Activated naive CD8-positive, alpha-beta T cell treated with anti-CD3 and anti-CD28 coated beads, Interleukin-2, amount 50 U/mL, for 24 hours (primary cell): ENCODE results near the gene REPS2.

ENCODE experiments used
- ATAC-seq: fragments of 150-1000 bp; cut with Tn5 transposase; one replicate; pipeline ENCODE4 v1.10.0; 2021
- DNase-seq: peaks from one replicate; pipeline ENCODE4 v3.0.0; 2021
- H3K27ac Mint-ChIP-seq: one replicate; pipeline ENCODE4 v1.8.0; 2021; ENCODE audit warnings: mild to moderate bottlenecking, mixed read lengths
- H3K27me3 Mint-ChIP-seq: one replicate; pipeline ENCODE4 v1.8.0; 2021; ENCODE audit warnings: mixed read lengths
- H3K36me3 Mint-ChIP-seq: one replicate; pipeline ENCODE4 v1.8.0; 2021; ENCODE audit warnings: low read depth, mixed read lengths
- H3K4me1 Mint-ChIP-seq: one replicate; pipeline ENCODE4 v1.8.0; 2021; ENCODE audit warnings: mixed read lengths
- H3K4me3 Mint-ChIP-seq: one replicate; pipeline ENCODE4 v1.8.0; 2021; ENCODE audit warnings: mild to moderate bottlenecking, moderate library complexity, mixed read lengths
- H3K9me3 Mint-ChIP-seq: one replicate; pipeline ENCODE4 v1.8.0; 2021; ENCODE audit warnings: mixed read lengths

Gene REPS2

DNA sequence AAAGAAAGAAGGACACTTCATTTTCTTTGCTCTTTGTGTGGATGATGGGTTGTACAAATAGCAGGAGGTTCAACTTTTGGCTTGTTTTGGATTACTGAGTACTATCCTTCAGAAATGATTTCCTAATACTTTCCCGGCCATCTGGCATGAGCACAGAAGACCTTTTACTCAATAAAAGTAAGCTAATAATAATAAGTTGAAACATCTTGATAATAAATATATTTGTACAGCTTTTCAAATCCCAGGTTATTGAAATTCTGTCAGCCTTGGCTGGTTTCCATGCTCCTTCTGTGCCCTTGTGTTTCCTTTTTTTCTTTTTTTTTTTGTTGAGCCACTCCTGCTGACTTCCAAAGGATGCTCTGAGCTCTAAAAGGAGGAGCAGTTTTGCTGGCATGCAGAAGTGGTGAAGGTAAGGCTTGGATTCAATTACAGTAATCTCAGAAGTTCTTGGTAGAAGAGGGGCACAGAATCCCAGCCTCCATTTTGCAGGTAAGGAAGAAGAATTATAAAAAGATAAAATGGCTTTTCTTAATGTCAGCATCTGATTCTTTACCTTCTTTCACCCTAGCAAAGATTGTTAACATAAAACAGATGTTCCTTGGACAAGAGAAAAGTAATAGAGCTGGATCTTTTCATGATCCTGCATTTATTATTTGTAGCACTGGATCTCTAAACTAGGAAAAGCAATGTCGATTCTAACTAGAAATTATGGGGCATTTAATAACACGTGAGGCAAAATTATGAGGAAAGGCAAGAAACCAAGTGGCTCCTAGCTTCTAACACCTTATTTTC, 31.9 kb downstream of the REPS2 start:
- no peak for ATAC-seq
- Mint-ChIP-seq H3K4me1 (peaks cover 4% of the 10 kb centered on the region), H3K9me3 (no peaks in the 10 kb centered on the region), H3K27me3 (no peaks in the 10 kb centered on the region), H3K36me3 (no peaks in the 10 kb centered on the region), H3K27ac (no peak overlapping the region), H3K4me3 (no peak overlapping the region)
- DNase-seq: no peak

- ATAC-seq (no peak), DNase-seq (no peak)
- Mint-ChIP-seq H3K4me3 (no peak overlapping the region), H3K9me3 (no peaks in the 10 kb centered on the region), H3K36me3 (no peaks in the 10 kb centered on the region), H3K4me1 (peaks cover 4% of the 10 kb centered on the region), H3K27ac (no peak overlapping the region), H3K27me3 (no peaks in the 10 kb centered on the region)
Measured at GRCh38 chrX:16979226-16979625, 32.8 kb downstream of the REPS2 start.

GRCh38 chrX:16981209-16981608, 34.8 kb downstream of the REPS2 start:
- no peak overlapping the region for H3K27ac Mint-ChIP-seq
- no peak overlapping the region for H3K4me3 Mint-ChIP-seq
- H3K4me1 Mint-ChIP-seq: no peaks in the 10 kb centered on the region
- no peaks in the 10 kb centered on the region for H3K27me3 Mint-ChIP-seq
- H3K36me3 Mint-ChIP-seq: no peaks in the 10 kb centered on the region
- no peak for ATAC-seq
- DNase-seq: no peak
- H3K9me3 Mint-ChIP-seq: no peaks in the 10 kb centered on the region

DNA sequence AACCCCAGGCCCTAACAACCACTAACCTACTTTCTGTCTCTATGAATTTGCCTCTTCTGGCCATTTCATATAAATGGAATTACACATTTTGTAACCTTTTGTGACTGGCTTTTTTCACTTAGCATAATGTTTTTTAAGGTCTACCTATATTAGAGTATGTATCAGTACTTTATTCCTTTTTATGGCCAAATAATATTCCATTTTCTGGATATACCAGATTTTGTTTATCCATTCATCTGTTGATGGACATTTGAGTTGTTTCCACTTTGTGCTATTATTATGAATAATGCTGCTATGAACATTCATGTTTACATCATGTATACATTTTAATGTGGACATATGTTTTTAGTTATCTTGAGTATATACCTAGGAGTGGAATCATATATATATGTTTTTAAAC, 35.5 kb downstream of the REPS2 start:
- no peaks in the 10 kb centered on the region for H3K27me3 Mint-ChIP-seq
- H3K4me3 Mint-ChIP-seq: no peak overlapping the region
- ATAC-seq (no peak), DNase-seq (no peak)
- no peaks in the 10 kb centered on the region for H3K4me1 Mint-ChIP-seq
- no peaks in the 10 kb centered on the region for H3K9me3 Mint-ChIP-seq
- H3K27ac Mint-ChIP-seq: no peak overlapping the region
- H3K36me3 Mint-ChIP-seq: no peaks in the 10 kb centered on the region

- ATAC-seq (no peak), DNase-seq (no peak)
- Mint-ChIP-seq H3K4me3 (no peak overlapping the region), H3K36me3 (no peaks in the 10 kb centered on the region), H3K4me1 (no peaks in the 10 kb centered on the region), H3K9me3 (no peaks in the 10 kb centered on the region), H3K27me3 (no peaks in the 10 kb centered on the region), H3K27ac (no peak overlapping the region)
Measured at GRCh38 chrX:16983051-16983450, 36.6 kb downstream of the REPS2 start.

- Mint-ChIP-seq H3K4me3 (no peak overlapping the region), H3K4me1 (peaks cover 2% of the 10 kb centered on the region), H3K27me3 (no peaks in the 10 kb centered on the region), H3K27ac (no peak overlapping the region), H3K36me3 (no peaks in the 10 kb centered on the region), H3K9me3 (no peaks in the 10 kb centered on the region)
- DNase-seq (no peak), ATAC-seq (no peak)
Measured at GRCh38 chrX:16985286-16985685, 38.8 kb downstream of the REPS2 start.

DNA sequence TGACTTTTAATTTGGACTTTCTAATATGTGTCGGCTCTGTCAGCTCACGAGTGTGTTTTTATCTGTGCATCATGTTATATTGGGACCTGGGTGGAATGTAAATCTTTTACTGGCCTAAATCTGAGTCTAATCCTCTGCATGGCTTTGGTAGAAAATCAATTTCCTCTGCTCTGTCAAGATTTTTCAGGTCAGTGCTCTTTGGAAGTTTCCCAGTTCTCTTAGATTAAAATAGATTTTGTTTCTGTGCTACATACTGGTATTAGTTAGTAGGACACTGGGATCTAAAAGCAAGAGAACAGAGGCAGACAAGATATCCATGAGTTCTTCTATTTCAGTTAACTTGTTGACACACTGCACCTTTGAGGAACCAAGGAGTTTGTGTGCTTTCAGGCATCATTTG, 39.7 kb downstream of the REPS2 start:
- H3K9me3 Mint-ChIP-seq: no peaks in the 10 kb centered on the region
- no peak overlapping the region for H3K4me3 Mint-ChIP-seq
- no peaks in the 10 kb centered on the region for H3K36me3 Mint-ChIP-seq
- DNase-seq (no peak), ATAC-seq (no peak)
- peaks cover 2% of the 10 kb centered on the region for H3K4me1 Mint-ChIP-seq
- no peaks in the 10 kb centered on the region for H3K27me3 Mint-ChIP-seq
- no peak overlapping the region for H3K27ac Mint-ChIP-seq

- no peak for DNase-seq
- no peak overlapping the region for H3K4me3 Mint-ChIP-seq
- H3K4me1 Mint-ChIP-seq: peaks cover 2% of the 10 kb centered on the region
- H3K36me3 Mint-ChIP-seq: no peaks in the 10 kb centered on the region
- no peak for ATAC-seq
- no peak overlapping the region for H3K27ac Mint-ChIP-seq
- no peaks in the 10 kb centered on the region for H3K9me3 Mint-ChIP-seq
- H3K27me3 Mint-ChIP-seq: no peaks in the 10 kb centered on the region
Measured at GRCh38 chrX:16989750-16990149, 43.3 kb downstream of the REPS2 start.

- Mint-ChIP-seq H3K36me3 (no peaks in the 10 kb centered on the region), H3K27me3 (no peaks in the 10 kb centered on the region), H3K4me3 (no peak overlapping the region), H3K4me1 (peaks cover 2% of the 10 kb centered on the region), H3K27ac (no peak overlapping the region), H3K9me3 (no peaks in the 10 kb centered on the region)
- DNase-seq (no peak), ATAC-seq (no peak)
Measured at GRCh38 chrX:16990839-16991238, 44.4 kb downstream of the REPS2 start.

- Mint-ChIP-seq H3K9me3 (no peaks in the 10 kb centered on the region), H3K4me1 (peaks cover 2% of the 10 kb centered on the region), H3K36me3 (no peaks in the 10 kb centered on the region), H3K27ac (no peak overlapping the region), H3K4me3 (no peak overlapping the region), H3K27me3 (no peaks in the 10 kb centered on the region)
- no peak for ATAC-seq
- no peak for DNase-seq
Measured at GRCh38 chrX:16992445-16992844, 46.0 kb downstream of the REPS2 start.

DNA sequence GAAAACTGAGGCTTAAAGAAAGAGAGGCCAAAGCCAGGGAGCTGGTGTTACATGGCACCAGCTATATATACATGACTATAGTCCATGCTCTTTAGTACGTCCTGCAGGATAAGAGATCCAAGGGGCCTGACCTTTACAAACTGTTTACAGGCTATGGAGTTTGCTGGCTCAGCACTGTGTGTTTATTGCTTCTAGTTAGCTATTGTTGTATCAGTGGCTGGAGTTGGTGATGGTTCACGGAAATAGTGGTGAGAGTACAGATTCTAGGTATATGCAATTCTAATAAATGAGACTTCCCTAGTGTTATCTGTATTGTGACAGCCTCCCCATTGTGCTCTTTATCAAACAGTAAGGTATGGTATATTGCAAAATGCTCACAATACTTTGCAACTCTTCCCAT, 46.5 kb downstream of the REPS2 start:
- no peaks in the 10 kb centered on the region for H3K9me3 Mint-ChIP-seq
- no peak for DNase-seq
- no peaks in the 10 kb centered on the region for H3K27me3 Mint-ChIP-seq
- H3K4me3 Mint-ChIP-seq: no peak overlapping the region
- no peak for ATAC-seq
- H3K4me1 Mint-ChIP-seq: peaks cover 2% of the 10 kb centered on the region
- H3K27ac Mint-ChIP-seq: no peak overlapping the region
- no peaks in the 10 kb centered on the region for H3K36me3 Mint-ChIP-seq

GRCh38 chrX:16993791-16994318, 47.4 kb downstream of the REPS2 start:
- ATAC-seq (no peak), DNase-seq (no peak)
- Mint-ChIP-seq H3K4me3 (no peak overlapping the region), H3K27me3 (no peaks in the 10 kb centered on the region), H3K27ac (no peak overlapping the region), H3K4me1 (peaks cover 2% of the 10 kb centered on the region), H3K9me3 (no peaks in the 10 kb centered on the region), H3K36me3 (no peaks in the 10 kb centered on the region)

DNA sequence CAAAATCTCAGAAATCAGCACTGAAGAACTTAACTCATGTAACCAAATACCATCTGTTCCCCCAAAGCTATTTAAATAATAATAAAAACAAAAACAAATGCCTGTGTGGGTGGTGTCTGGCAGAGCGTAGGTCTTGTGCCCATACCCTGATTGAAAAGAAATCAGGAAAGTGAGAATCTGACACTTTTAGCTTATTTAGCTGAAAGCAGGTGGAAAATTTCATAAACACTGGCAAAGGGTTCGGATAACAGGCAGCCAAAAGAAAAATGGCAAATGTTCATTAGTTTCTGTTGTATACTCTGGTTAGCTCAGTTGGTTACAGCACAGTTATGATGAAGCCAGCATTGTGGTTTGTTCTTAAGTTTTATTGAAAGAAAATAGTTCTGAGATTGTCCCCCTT, 48.3 kb downstream of the REPS2 start:
- no peaks in the 10 kb centered on the region for H3K9me3 Mint-ChIP-seq
- peaks cover 2% of the 10 kb centered on the region for H3K4me1 Mint-ChIP-seq
- H3K27ac Mint-ChIP-seq: no peak overlapping the region
- no peak overlapping the region for H3K4me3 Mint-ChIP-seq
- ATAC-seq: no peak
- no peaks in the 10 kb centered on the region for H3K36me3 Mint-ChIP-seq
- no peaks in the 10 kb centered on the region for H3K27me3 Mint-ChIP-seq
- no peak for DNase-seq

GRCh38 chrX:16997313-16997712, 50.9 kb downstream of the REPS2 start:
- no peak for ATAC-seq
- Mint-ChIP-seq H3K36me3 (no peaks in the 10 kb centered on the region), H3K27me3 (no peaks in the 10 kb centered on the region), H3K9me3 (no peaks in the 10 kb centered on the region), H3K4me3 (no peak overlapping the region), H3K4me1 (no peaks in the 10 kb centered on the region), H3K27ac (no peak overlapping the region)
- no peak for DNase-seq

DNA sequence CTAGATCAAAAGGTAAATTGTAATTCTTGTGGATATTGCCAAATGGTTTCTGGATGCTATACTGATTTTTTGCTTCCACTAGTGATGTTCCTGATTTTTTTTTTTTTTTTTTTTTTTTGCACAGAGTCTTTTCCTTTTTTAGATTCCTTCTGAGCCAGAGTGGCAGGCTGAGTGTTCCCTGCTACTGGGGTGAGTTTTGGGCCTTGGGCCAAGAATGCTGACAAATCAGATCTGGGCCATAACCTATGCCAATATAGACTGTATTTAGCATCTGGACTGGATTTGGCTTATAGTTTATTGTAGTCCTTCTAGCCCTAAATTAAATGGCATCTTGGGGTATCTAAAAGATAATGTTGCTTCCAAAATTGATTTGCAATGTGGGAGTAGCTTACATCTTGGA, 52.8 kb downstream of the REPS2 start:
- no peak overlapping the region for H3K27ac Mint-ChIP-seq
- H3K27me3 Mint-ChIP-seq: no peaks in the 10 kb centered on the region
- H3K9me3 Mint-ChIP-seq: no peaks in the 10 kb centered on the region
- H3K36me3 Mint-ChIP-seq: no peaks in the 10 kb centered on the region
- DNase-seq: no peak
- H3K4me1 Mint-ChIP-seq: peaks cover 4% of the 10 kb centered on the region
- ATAC-seq: no peak
- H3K4me3 Mint-ChIP-seq: no peak overlapping the region

- Mint-ChIP-seq H3K36me3 (no peaks in the 10 kb centered on the region), H3K27ac (no peak overlapping the region), H3K4me3 (no peak overlapping the region), H3K27me3 (no peaks in the 10 kb centered on the region), H3K4me1 (peaks cover 4% of the 10 kb centered on the region), H3K9me3 (no peaks in the 10 kb centered on the region)
- no peak for DNase-seq
- no peak for ATAC-seq
Measured at GRCh38 chrX:17000751-17001150, 54.3 kb downstream of the REPS2 start.
